GM10266 (cell line): ENCODE measurements around the gene SMYD2.

Source experiments
- DNase-seq: peaks from one replicate; pipeline ENCODE4 v3.0.0; 2012; ENCODE audit errors: extremely low spot score
- TF ChIP-seq, protein P1 (sequence below): IDR thresholded peaks from 2 replicates; pipeline ENCODE4 v1.5.1; 2012; ENCODE audit warnings: mild to moderate bottlenecking, low read depth; ENCODE audit not compliant: control insufficient read depth, insufficient read depth; ENCODE audit errors: missing control alignments

SMYD2 gene

DNA sequence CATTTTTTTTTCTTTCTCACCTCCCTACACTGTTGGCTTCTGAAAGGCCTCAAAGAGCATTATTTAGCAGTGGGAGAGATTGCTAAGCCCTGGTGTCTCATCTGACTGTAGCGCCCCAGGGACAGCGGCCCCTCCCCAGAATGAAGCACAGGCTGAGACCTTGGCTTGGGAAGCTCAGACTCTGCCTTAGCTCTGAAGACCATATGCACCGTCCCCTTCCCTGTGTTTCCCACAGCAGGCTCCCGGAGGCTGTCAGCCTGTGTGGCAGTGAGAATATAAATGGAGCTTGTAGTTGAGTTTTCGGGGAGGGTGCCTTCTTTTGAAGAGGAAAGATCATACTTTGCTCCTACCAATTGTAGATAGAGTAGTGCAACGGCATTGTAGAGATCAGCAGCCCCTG lies 25.3 kb downstream of the SMYD2 start:
- no peak for DNase-seq
- TF ChIP-seq, protein P1, sequence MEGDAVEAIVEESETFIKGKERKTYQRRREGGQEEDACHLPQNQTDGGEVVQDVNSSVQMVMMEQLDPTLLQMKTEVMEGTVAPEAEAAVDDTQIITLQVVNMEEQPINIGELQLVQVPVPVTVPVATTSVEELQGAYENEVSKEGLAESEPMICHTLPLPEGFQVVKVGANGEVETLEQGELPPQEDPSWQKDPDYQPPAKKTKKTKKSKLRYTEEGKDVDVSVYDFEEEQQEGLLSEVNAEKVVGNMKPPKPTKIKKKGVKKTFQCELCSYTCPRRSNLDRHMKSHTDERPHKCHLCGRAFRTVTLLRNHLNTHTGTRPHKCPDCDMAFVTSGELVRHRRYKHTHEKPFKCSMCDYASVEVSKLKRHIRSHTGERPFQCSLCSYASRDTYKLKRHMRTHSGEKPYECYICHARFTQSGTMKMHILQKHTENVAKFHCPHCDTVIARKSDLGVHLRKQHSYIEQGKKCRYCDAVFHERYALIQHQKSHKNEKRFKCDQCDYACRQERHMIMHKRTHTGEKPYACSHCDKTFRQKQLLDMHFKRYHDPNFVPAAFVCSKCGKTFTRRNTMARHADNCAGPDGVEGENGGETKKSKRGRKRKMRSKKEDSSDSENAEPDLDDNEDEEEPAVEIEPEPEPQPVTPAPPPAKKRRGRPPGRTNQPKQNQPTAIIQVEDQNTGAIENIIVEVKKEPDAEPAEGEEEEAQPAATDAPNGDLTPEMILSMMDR, result no peak

DNA sequence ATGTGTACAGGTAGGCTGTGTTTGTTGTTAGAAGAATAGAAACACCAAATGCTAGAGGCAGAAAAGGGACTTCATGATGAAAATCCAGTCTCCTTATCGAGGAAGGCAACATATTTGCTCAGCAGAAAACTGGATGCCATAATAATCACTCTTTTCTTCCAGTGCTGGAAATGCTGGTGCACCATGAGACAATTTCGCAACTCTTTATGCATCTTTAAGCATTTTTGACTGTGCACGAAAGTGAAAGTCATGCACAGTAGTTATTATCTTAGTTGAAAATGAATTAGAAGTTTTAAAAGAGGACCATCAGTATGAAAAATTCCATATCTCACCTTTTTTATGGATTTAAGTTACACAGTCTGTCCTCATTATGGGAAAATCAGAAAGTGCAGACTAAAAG lies 29.1 kb downstream of the SMYD2 start:
- TF ChIP-seq, protein P1, result no peak
- DNase-seq, result no peak

DNA sequence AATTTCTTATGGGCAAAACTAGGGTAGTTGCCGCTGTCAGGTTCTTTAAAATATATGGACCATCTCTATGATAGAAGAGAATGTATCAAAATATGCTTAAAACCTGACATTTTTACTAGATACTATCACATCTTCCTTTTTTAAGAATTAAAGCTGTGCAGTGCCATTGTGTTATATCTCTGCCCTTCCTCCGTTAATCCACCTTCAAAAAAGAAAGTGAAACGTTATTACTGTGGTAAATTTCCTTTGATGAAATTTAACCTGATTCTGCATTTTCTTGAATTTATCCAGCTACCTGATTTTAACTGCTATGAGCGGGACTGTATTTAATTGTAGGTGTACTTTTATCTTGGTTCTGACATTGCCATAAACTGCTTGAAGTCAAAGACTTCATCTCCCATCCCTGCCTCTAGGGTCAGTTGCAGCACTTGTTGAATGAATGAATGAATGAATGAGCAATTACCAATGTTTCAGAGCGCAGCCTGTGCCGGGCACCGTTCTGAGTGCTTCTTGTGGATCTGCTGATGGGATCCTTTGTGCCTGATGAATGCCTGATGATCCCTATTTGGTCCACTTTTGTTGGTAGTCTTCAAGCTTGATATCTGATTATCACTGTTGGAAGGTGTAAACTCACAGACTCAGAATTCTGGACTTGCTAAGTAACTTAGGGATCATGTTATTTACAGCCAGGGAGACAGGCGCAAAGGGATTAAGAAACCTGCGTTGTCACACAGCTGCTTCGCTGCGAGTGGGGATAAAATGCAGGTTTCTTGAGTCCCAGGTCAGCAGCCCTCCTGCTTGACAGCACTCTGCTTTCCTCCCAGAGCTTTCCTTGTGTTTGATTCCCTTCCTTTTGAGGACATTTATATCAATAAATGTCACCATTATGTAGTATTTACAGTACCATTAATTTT lies 30.1 kb downstream of the SMYD2 start:
- TF ChIP-seq, protein P1, result no peak
- DNase-seq, result no peak

DNA sequence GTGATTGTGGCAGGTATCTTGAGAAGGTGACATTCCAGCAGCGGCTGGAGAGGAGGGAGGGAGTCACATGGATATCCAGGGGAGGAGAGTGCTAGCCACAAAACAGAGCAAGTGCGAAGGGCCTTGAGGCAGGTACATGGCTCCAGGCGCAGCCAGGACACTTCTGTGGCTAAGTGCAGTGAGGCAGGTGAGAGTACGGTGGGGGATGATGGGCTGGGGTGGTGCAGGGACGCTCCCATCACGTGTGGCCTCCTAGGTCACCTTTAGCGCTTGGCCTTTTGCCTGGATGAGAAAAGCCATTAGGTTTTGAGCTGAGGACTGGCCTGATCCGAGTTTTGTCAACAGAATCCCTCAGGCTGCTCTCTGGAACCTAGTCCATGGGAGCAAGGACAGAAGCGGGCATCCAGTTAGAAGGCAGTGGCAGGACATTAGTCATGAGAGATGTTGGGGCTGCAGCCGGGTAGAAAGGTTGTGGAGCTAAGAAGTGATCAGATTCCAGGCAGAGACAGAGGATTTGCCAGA lies 31.6 kb downstream of the SMYD2 start:
- TF ChIP-seq, protein P1, result no peak
- DNase-seq, result no peak

DNA sequence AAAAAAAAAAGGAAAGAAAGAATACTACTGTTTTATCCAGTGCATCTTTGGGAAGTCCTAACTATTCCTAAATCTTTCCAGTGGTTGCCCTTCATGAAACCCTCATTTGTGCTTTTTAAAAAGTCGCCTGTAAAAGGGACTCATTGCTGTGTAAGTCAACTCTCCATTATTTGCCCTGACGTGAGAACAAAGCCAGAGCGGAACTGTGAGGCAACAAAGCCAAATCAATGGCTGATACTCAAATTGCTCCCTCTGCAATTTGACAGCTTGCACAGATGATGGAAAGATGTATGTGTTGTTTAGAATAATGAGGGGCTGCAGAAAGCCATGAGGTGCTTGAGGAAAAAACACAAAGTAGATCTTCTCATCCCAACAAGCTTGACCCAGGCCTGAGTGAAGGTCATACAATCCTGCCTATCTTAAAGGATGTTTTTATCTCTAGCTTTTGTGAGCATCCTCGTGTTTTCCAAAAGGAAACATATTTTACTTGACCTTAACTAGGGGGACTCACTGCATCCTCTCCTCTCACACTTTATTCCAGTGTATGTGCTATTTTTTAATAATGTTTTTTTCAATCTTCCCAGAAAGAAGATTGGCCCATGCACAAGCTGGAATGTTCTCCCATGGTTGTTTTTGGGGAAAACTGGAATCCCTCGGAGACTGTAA lies 33.4 kb downstream of the SMYD2 start:
- TF ChIP-seq, protein P1, result no peak
- no peak for DNase-seq

DNA sequence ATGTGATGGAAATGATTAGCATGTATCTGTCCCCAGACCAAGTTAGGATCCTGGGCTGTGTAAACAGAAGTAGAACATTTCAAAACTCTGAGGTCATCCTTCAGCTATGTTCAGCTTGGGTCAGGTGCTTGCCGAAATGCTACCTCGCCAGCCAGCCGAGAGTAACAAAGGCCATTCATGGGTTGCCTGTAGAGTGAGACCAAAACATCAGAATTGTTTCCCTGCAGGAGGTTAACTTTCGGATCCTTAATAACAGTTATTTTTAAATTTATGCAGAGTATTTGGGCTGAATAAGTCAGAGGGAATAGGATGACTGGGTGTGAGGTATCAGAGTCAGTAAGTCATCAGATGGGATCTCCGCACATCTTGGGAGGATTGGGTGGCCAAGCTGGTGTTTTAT lies 35.6 kb downstream of the SMYD2 start:
- TF ChIP-seq, protein P1, result no peak
- no peak for DNase-seq
